Inferior parietal cortex (tissue), 1 donor: ENCODE measurements around the gene TBC1D8.

Experiments
- DNase-seq: peaks from one replicate; pipeline ENCODE4 v3.0.0-alpha.2; 2016; ENCODE audit errors: extremely low spot score

Gene TBC1D8

GRCh38 chr2:101135412-101136296 lies 15.5 kb downstream of the TBC1D8 start:
- no peak for DNase-seq

GRCh38 chr2:101133492-101134100 lies 17.6 kb downstream of the TBC1D8 start:
- DNase-seq: no peak

GRCh38 chr2:101132202-101132601 lies 19.0 kb downstream of the TBC1D8 start:
- DNase-seq: no peak

GRCh38 chr2:101130081-101130480 lies 21.1 kb downstream of the TBC1D8 start:
- no peak for DNase-seq

GRCh38 chr2:101127319-101128056 lies 23.7 kb downstream of the TBC1D8 start:
- no peak for DNase-seq

- no peak for DNase-seq
Measured at GRCh38 chr2:101125808-101126207, 25.4 kb downstream of the TBC1D8 start.

GRCh38 chr2:101125374-101125773 lies 25.8 kb downstream of the TBC1D8 start:
- no peak for DNase-seq

- DNase-seq: no peak
Measured at GRCh38 chr2:101124643-101125366, 26.4 kb downstream of the TBC1D8 start.

GRCh38 chr2:101123795-101124471 lies 27.2 kb downstream of the TBC1D8 start:
- DNase-seq: no peak

- DNase-seq: no peak
Measured at GRCh38 chr2:101121174-101121573, 30.0 kb downstream of the TBC1D8 start.

- DNase-seq: no peak
Measured at GRCh38 chr2:101120124-101120996, 30.8 kb downstream of the TBC1D8 start.

- DNase-seq: no peak
Measured at GRCh38 chr2:101119431-101119830, 31.8 kb downstream of the TBC1D8 start.

- DNase-seq: no peak
Measured at GRCh38 chr2:101116841-101117552, 34.2 kb downstream of the TBC1D8 start.

- no peak for DNase-seq
Measured at GRCh38 chr2:101116348-101116747, 34.8 kb downstream of the TBC1D8 start.

GRCh38 chr2:101115664-101116063 lies 35.5 kb downstream of the TBC1D8 start:
- DNase-seq: no peak

GRCh38 chr2:101114815-101115214 lies 36.4 kb downstream of the TBC1D8 start:
- DNase-seq: no peak

GRCh38 chr2:101114268-101114783 lies 36.9 kb downstream of the TBC1D8 start:
- no peak for DNase-seq

GRCh38 chr2:101113441-101114267 lies 37.5 kb downstream of the TBC1D8 start:
- no peak for DNase-seq

GRCh38 chr2:101112772-101113157 lies 38.4 kb downstream of the TBC1D8 start:
- no peak for DNase-seq
